GM06990 (cell line): ENCODE measurements around the gene PGAP3.

ENCODE experiments used
- DNase-seq: peaks from one replicate; pipeline ENCODE4 v3.0.0-alpha.2; 2011; ENCODE audit not compliant: insufficient read length; ENCODE audit errors: extremely low read depth
- H3K27me3 ChIP-seq: replicated peaks from 2 replicates; pipeline ENCODE4 v1.6.0; 2011; ENCODE audit warnings: low read length; ENCODE audit not compliant: control insufficient read depth, insufficient read depth
- H3K36me3 ChIP-seq: 2 replicates; pipeline ENCODE4 v1.5.1; 2011; ENCODE audit warnings: low read length; ENCODE audit not compliant: control insufficient read depth, insufficient read depth
- H3K4me3 ChIP-seq: replicated peaks from 2 replicates; pipeline ENCODE4 v1.5.1; 2011; ENCODE audit warnings: low read depth, mild to moderate bottlenecking, control low read depth, low read length
- CTCF ChIP-seq: IDR thresholded peaks from 2 replicates; pipeline ENCODE4 v1.5.1; 2011; ENCODE audit warnings: low read length, control low read depth, mild to moderate bottlenecking, inconsistent platforms; ENCODE audit not compliant: insufficient read depth, poor library complexity, severe bottlenecking

Gene PGAP3

GRCh38 chr17:39633570-39634183, 54.2 kb downstream of the PGAP3 start:
- Histone ChIP-seq H3K27me3 (no peaks in the 10 kb centered on the region), H3K36me3 (no peaks in the 10 kb centered on the region), H3K4me3 (no peak overlapping the region)
- DNase-seq: no peak
- no peak for TF ChIP-seq CTCF

GRCh38 chr17:39632153-39632941, 55.5 kb downstream of the PGAP3 start:
- no peaks in the 10 kb centered on the region for H3K27me3 ChIP-seq
- DNase-seq: no peak
- no peak for TF ChIP-seq CTCF
- no peaks in the 10 kb centered on the region for H3K36me3 ChIP-seq
- no peak overlapping the region for H3K4me3 ChIP-seq

GRCh38 chr17:39631403-39631802, 56.5 kb downstream of the PGAP3 start:
- DNase-seq: no peak
- Histone ChIP-seq H3K27me3 (no peaks in the 10 kb centered on the region; the same call in 1 of the 2 replicates), H3K36me3 (no peaks in the 10 kb centered on the region), H3K4me3 (no peak overlapping the region)
- no peak for TF ChIP-seq CTCF

GRCh38 chr17:39629898-39630297, 58.0 kb downstream of the PGAP3 start:
- DNase-seq: no peak
- no peaks in the 10 kb centered on the region; the same call in 1 of the 2 replicates for H3K27me3 ChIP-seq
- no peak for TF ChIP-seq CTCF
- H3K4me3 ChIP-seq: no peak overlapping the region
- no peaks in the 10 kb centered on the region for H3K36me3 ChIP-seq

- Histone ChIP-seq H3K27me3 (no peaks in the 10 kb centered on the region; the same call in 1 of the 2 replicates), H3K4me3 (no peak overlapping the region), H3K36me3 (no peaks in the 10 kb centered on the region)
- no peak for TF ChIP-seq CTCF
- DNase-seq: no peak
These were observed 58.4 kb downstream of the PGAP3 start for GRCh38 chr17:39629494-39629880.
